T-helper 1 cell treated with Interleukin-12 subunit alpha and Interleukin-12 subunit beta and Interleukin-4 antibody, amounts not matched to agents 30 ng/mL and 1 ng/mL, for 36 hours (primary cell): ENCODE data around the gene CDK14. TPM values are rescaled to one million over a fixed set of nuclear protein-coding genes. Genes with fewer than 3 reads are reported as not detected.
"Not testable (repeated sequence)": the region's sequence is repeated elsewhere in the genome, so short reads cannot be mapped to it uniquely, and the experiment has no call there.

ENCODE experiments used
- intact Hi-C: fragments of 100-400 bp; cut with micrococcal nuclease; formaldehyde crosslinking; loops from one replicate; pipeline ENCODE4 v1.15.1; 2024
- total RNA-seq: library from RNA; stranded (reverse); gene quantifications from 2 replicates; pipeline ENCODE4 v1.2.3, GENCODE V29; 2022

Gene CDK14
- total RNA-seq, 1 donor from 2014 or later = 0.34 TPM

DNA sequence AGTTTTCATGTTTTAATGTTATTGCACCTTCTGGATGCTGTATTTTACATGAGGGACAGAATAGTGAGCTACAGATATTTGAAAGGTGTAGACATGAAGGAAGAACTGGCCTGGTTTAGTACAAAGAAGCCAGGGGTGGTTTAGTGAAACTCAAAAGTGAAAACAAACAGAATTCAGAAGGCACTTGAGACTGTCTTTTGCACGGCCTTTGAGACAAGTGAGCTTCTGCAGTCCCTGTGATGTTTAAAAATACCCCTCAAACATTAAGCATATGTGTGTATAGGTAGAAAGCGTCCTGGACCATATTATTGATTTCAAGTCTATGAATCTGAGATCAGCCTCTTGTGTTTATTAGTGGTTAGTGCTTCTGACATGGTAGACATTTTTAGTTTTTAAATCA is 118.9 kb downstream of the CDK14 start:
- intact Hi-C loops = no loop called here

DNA sequence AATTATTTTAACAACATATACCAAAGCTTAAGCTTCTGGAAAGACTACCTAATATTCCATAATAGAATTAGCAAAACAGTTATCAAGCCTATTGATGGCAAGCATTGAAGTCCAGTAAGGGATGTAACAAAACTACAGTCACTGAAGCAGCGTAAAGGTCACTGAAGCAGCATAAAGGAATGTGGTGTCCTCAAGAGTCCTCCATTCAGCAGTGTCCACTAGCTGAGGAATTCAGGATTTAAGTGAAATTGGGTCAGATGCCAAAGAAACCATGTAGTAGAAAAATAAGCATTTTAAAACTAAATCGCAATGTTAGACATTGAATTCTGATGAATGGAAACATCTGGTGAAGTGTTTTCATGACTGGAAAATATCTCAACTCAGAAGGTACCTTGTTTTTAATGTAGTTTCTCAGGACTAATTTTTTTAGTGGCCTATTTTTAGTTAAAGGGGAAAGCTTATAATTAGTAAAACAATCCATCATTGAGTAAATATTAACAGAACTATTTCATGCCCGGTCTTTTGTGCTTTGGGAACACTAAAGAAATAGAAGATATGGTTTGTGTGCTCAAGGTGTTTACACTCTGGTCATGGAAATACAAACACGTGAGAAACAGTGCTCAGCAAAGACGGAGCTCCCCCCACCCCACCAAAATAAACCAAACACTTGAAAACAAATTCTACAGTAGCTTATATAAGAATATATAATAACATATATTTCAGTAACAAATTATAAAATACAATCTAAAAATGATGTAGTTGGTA is 121.4 kb downstream of the CDK14 start:
- intact Hi-C loops = no loop called here

GRCh38 chr7:90719155-90719554 is 123.0 kb downstream of the CDK14 start:
- intact Hi-C loops = no loop called here

GRCh38 chr7:90720984-90721760 is 125.1 kb downstream of the CDK14 start:
- intact Hi-C loops = no loop called here

DNA sequence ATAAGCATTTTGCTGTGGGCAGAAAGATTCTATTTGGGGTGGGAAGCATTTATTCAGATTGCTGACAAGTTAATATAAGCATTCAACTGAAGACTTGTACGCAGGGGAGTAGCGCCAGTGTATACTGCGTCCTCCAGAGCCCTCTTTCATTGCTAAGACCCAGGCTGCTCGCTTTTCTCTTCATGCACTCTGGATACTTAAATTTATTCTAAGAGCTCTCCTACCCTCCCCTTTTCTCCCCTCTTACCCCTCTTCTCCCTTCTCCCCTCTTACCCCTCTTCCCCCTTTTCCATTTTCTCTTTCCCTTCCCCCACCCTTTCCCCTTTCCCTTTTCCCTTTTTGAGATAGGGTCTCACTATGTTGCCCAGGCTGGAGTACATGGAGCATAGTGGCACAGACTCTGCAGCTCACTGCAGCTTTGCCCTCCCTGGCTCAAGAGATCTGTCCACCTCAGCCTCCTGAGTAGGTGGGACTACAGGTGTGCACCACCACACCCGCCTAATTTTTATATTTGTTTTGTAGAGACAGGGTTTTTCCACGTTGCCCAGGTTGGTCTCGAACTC is 125.8 kb downstream of the CDK14 start:
- intact Hi-C loops = no loop called here

DNA sequence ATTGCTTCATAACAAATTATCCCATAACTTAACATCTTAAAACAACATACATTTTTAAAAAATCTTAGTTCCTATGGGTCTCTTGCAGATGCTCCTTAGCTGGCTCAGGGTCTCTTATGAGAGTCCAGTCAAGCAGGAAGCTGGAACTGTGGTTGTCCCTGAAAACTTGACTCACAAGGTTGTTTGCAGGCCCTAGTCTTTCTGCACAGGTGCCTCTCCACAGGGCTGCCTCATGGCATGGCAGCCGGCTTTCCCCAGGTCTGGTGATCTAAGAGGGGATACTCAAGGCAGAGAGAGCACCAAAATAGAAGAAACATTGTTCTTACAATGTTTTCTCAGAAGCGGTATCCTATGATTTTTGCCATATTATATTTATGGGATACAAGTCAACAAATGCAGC is 127.1 kb downstream of the CDK14 start:
- intact Hi-C loops = no loop called here

DNA sequence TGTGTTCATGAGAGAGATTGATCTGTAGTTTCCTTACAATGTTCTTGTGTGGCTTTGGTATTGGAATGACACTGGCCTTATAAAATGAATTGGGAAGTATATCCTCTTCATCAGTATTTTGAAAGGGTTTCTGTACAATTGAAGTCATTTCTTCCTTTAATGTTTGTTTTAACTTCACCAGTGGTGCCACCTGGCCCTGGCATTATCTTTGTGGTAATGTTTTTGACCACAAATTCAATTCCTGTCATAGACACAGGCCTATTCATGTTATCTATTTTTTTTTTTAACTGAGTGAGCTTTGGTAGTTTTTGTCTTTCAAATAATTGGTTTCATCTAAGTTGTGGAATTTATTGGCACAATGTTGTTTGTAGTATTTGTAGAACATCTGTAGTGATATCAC is 127.7 kb downstream of the CDK14 start:
- intact Hi-C loops = no loop called here

- intact Hi-C loops = no loop called here
These were observed 130.0 kb downstream of the CDK14 start for GRCh38 chr7:90726120-90726519.

- intact Hi-C loops = no loop called here
These were observed 130.5 kb downstream of the CDK14 start for GRCh38 chr7:90726623-90727022.

DNA sequence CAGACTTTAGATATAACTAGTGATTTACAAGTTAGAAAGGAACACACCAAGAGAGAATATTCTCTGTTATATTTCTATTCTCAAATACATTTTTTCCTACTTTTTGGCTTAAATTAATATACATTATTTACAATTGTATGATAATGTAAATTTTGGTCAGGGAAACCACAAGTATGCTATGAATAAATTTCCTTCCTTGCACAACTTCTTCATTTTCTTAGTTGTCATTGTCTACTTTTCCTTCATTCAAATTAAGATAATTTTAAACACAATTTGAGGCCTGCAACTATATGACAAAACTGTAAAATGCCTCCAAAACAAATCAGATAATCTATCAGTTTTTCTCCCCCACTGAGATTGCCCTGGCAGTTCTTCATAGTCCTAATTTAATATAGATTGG is 131.3 kb downstream of the CDK14 start:
- intact Hi-C loops = no loop called here

DNA sequence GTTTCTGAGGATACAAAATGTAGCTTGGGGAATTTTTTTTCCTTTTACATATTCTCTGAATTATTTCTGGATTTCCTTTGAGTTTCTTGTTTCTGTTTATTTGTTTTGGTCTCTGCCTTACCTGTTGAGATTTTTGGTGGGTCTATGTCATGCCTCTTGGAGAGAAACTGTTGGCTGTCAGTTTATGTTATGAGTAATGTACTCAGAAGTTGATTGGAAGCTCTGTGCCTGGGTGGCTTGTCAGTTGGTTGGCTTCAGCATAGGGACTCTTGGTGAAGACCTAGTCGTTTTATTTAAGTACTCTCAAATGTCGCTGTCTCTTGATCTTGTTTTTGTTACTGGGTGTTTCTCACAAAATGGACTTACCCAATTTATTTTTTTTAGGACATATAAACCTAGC is 132.4 kb downstream of the CDK14 start:
- intact Hi-C loops = no loop called here

- intact Hi-C loops = not testable (repeated sequence)
These were observed 139.6 kb downstream of the CDK14 start for GRCh38 chr7:90735611-90736280.

DNA sequence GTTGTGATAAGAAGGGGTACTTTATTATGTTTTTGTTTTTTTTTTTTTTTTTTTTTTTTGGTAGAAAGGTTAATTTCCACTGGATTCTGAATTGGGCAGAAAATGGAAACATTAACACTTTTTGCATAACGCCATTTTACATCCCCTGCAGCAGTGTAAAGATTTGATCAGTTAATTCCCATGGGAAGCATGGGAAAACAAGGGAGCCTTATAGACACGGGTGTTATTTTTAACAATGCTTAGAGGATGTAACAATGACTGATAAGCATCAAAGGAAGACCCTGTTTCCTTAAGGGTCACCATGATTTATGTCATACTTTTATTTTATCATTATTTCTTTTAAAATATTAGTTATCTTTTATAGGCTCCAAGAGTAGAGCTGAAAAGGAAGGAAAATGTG is 140.2 kb downstream of the CDK14 start:
- intact Hi-C loops = no loop called here

GRCh38 chr7:90736968-90737939 is 141.1 kb downstream of the CDK14 start:
- intact Hi-C loops = no loop called here

- intact Hi-C loops = no loop called here
These were observed 142.1 kb downstream of the CDK14 start for GRCh38 chr7:90738249-90738648.

- intact Hi-C loops = loop anchor here (10.0 kb wide), 1 partner anchor 1825 kb away; no protein-coding TSS in a partner anchor
These were observed 143.6 kb downstream of the CDK14 start for GRCh38 chr7:90739716-90740115.

DNA sequence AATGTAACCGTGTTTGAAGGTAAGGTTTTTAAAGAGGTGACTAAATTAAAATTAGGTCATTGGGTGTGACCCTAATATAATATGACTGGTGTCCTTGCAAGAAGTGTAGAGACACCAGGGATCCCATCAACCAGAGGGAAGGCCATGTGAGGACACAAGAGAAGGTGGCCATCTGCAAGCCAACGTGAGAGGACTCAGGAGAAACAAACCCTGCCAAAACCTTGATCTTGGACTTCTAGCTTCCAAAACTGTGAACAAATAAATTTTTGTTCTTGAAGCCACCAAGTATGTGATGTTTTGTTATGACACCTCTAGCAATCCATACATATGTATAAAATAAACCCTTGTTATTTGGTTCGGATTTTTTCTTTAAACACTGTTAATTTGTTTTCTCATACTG is 144.3 kb downstream of the CDK14 start:
- intact Hi-C loops = loop anchor here (10.0 kb wide), 1 partner anchor 1824 kb away; no protein-coding TSS in a partner anchor

DNA sequence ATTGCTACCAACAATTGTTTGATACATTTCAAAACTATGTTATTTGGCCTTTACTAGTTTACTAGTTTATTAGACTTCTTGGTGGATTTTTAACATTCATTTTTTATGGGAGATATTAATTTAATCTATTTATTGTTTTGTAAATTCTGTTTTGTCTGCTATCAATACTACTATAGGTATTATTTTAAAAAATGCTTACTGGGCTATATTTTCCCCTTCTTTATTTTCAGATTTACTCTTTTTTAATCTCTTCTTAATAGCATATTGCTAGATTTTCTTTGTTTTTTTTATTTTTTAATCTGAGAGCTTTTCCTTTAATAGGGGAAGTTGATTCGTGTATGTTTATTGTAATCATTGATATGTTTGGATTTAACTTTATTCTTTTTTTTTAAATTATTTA is 147.5 kb downstream of the CDK14 start:
- intact Hi-C loops = loop anchor here (10.0 kb wide), 1 partner anchor 1821 kb away; no protein-coding TSS in a partner anchor

DNA sequence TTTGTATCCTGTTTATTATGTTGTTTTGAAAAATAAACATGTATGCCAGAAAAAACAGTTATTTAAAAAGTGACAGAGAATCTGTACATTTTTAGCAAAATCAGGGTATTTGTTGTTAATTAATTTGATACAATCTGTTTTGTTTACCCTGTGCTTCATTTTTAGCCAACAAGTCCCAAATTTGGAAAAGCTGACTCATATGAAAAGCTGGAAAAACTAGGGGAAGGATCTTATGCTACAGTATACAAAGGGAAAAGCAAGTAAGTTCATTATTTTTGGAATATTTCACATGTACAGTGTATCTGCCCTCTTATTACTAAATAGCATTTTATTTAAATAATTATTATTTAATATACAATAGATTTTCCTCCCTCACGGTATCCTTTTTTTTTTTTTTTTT is 151.4 kb downstream of the CDK14 start:
- intact Hi-C loops = loop anchor here (10.0 kb wide), 1 partner anchor 1817 kb away; no protein-coding TSS in a partner anchor

GRCh38 chr7:90749262-90749661 is 153.1 kb downstream of the CDK14 start:
- intact Hi-C loops = loop anchor here (10.0 kb wide), 1 partner anchor 1816 kb away; no protein-coding TSS in a partner anchor
